GM12865 (cell line): ENCODE measurements around the gene AGGF1.
A peak's percentile ranks its signal among the peaks of the same experiment; 100 is the strongest.

Experiments
- DNase-seq: peaks from one replicate; pipeline ENCODE4 v3.0.0; 2010; ENCODE audit warnings: low read depth
- H3K4me3 ChIP-seq: 2 replicates; pipeline ENCODE4 v1.5.1; 2011; ENCODE audit warnings: mild to moderate bottlenecking, low read depth, low read length, control low read depth
- CTCF ChIP-seq: IDR thresholded peaks from 2 replicates; pipeline ENCODE4 v1.5.1; 2011; ENCODE audit warnings: low read length, control low read depth, low read depth, inconsistent platforms; ENCODE audit not compliant: insufficient read depth; ENCODE audit errors: missing control alignments

The AGGF1 gene

GRCh38 chr5:77028631-77029375, 1.4 kb upstream of the AGGF1 start:
- no peak for DNase-seq
- no peak overlapping the region for H3K4me3 ChIP-seq
- TF ChIP-seq CTCF = no peak

- DNase-seq = no peak
- no peak for TF ChIP-seq CTCF
- peak overlapping the region; percentile 87 for H3K4me3 ChIP-seq
Observed at GRCh38 chr5:77029376-77029885, 773 bp upstream of the AGGF1 start.

GRCh38 chr5:77031891-77032290, 1.7 kb downstream of the AGGF1 start:
- no peak for DNase-seq
- no peak for TF ChIP-seq CTCF
- H3K4me3 ChIP-seq = no peak overlapping the region

- no peak for DNase-seq
- TF ChIP-seq CTCF = no peak
- H3K4me3 ChIP-seq = no peak overlapping the region
Observed at GRCh38 chr5:77032635-77033034, 2.4 kb downstream of the AGGF1 start.

- no peak overlapping the region for H3K4me3 ChIP-seq
- TF ChIP-seq CTCF = no peak
- no peak for DNase-seq
Observed at GRCh38 chr5:77033338-77033737, 3.1 kb downstream of the AGGF1 start.

GRCh38 chr5:77035950-77036349, 5.7 kb downstream of the AGGF1 start:
- no peak overlapping the region for H3K4me3 ChIP-seq
- TF ChIP-seq CTCF = no peak
- DNase-seq = no peak
